Measurements from ENCODE around the gene SZT2.
"Not testable (repeated sequence)": the region's sequence is repeated elsewhere in the genome, so short reads cannot be mapped to it uniquely, and the experiment has no call there.

The SZT2 gene

DNA sequence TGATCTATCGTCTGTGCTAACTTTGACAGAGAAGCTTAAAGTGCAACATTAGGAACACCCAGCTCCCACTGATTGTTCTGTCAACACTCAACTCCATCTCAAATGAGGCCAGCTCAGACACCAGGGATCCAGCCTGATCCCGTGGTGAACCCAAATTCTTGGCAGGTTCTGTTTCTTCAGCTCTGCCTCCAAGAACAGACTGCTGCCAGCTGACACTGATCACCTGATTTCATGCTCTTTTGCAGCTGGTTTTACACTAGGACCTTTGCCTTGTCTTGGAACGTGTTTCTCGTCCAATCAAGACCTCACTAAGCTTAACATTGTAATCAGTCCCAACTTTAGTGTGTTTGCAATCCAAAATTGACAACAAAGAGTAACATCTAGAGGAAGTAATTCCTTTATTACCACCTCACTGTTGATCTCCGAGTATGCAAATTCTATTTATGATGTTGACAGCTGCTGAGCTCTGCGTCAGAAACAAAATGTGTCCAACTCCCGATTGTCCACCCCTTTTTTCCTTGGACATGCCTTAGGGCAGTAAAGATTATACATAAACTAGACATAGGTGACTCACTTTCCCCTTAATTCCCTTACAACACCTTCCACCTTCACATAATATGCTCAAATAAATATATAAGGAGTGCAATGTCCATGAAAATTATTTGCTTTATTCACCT is 65.7 kb downstream of the SZT2 start:
- no peak for DNase-seq
- intact Hi-C loops (cut with DNase I) = loop anchor here (10.0 kb wide), 1 partner anchor 69 kb away; no protein-coding TSS in a partner anchor

DNA sequence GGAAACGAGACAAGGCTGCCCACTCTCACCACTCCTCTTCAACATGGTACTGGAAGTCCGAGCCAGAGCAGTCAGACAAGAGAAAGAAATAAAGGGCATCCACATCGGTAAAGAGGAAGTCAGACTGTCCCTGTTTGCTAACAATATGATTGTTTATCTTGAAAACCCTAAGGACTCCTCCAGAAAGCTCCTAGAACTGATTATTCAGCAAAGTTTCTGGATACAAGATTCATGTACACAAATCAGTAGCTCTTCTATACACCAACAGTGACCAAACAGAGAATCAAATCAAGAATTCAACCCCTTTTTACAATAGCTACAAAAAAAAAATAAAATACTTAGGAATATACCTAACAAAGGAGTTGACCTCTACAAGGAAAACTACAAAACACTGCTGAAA is 68.7 kb downstream of the SZT2 start:
- DNase-seq = not testable (repeated sequence)
- intact Hi-C loops (cut with DNase I) = loop anchor here (10.0 kb wide), 1 partner anchor 66 kb away; no protein-coding TSS in a partner anchor

DNA sequence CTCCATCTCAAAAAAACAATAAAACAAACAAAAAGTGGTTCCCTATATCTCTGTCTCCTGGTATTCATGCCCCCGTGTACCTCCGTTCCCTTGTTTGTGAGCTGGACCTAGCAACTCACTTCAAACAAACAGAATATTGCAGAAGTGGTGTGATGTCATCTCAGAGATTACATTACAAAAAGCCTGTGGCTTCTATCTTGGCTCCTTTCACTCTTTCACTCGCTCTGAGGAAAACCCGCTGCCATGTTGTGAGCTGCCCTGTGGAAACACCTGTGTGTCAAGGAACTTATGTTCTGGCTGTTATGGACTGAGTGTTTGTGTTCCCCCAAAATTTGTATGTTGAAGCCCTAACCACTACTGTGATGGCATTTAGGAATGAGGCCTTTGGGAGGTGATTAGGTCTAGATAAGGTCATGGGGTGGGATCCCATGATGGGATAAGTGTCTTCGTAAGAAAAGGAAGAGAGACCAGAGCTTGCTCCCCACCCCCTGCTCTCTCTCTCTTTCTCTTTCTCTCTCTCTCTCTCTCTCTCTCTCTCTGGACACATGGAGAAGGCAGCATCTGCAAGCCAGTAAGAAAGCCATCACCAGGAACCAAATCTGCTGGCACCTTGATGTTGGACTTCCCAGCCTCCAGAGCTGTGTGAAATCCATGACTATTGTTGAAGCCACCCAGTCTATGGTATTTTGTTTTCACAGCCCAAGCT is 71.4 kb downstream of the SZT2 start:
- no peak for DNase-seq
- intact Hi-C loops (cut with DNase I) = no loop called here

DNA sequence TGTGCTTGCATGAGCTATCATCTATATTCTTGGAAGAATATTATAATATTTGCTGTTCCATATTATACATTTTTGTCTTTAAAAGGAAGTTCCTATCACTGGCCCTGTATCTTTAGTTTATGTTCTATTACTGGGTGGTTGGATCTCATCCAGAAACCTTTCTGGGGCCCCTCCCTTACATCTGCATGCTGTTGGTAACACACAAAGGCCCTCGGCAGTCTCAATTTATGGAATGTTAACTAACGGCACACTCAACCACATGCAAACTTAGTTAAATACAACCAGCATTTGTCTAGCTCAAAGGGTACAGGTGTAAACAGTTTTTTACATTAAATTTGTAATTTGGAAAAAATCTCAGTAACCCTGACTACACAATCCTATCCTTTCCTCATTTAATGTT is 73.8 kb downstream of the SZT2 start:
- no peak for DNase-seq
- intact Hi-C loops (cut with DNase I) = no loop called here

DNA sequence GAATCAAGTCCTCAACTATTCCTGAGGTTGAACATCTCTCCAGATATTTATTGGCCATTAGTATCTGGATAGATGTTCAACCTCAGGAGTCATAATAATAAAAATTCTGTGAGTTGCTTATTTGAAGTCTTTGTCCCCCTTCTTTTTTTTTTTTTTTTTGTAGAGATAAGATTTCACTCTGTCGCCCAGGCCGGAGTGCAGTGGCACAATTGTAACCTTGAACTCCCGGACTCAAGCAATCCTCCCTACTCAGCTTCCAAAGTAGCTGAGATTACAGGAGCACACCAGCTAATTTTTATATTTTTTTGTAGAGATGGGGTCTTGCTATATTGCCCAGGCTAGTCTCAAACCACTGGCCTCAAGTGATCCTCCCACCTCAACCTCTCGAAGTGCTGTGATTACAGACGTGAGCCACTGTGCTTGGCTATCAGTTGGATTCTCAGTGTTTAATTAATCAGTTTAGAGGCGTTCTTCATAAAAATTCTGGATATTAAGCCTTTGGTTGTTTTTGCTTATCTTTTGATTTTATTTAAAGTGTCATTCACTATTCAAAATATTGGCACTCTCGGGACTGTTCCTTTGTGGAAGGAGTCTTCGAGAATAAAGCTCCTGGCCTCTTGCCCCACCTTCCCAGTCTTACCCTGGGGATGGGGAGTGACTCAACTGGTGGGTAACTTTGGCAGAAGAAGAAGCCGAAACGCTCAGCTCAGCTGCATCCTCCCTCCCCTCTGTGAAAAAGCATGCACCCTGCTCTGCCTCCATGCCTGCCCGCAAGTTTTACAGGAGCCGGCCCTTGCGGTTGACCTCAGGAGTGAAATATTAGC is 75.2 kb downstream of the SZT2 start:
- intact Hi-C loops (cut with DNase I) = no loop called here
- no peak for DNase-seq

DNA sequence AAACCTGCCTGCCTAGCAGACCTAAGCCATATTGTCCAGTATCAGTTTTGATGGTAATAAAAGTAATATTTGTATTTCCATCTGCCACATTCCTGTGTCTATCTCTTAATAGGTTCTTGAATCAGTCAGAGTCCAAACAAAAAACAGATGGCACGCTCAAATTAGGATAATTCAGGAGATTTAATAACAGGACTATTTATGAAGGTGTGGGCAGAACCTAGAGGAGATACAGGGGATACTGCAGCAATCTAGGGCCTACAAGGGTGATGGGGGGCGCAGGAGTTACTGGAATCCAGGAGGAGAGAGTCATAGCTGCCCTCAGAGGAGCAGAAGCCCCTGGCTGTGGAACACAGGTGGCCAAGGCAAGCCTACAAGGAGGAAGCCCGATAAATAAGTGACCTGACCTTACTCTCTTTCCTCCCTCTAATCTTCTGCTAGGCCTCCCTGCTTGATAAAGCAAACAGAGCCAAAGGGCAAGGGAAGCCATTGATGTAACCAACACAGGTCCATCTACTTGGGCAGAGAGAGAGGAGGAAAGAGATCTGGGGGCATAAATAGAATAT is 75.9 kb downstream of the SZT2 start:
- intact Hi-C loops (cut with DNase I) = no loop called here
- no peak for DNase-seq

DNA sequence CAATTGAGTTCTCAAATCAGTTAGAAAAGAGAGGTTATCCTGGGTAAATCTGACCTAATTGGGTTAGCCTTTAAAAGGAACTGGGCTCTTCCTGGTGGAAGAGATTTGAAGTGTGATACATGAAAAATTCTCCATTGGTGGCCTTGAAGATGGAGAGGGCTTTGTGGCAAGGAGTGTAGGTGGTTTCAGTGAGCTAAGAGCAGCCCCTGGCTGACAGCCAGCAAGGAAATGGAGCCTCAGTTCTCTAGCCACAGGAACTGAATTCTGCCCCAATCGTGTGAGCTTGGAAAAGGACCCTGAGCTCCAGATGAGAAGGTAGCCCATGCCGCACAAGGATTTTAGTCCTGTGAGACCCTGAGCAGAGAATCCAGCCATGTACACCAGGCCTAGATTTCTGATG is 76.7 kb downstream of the SZT2 start:
- DNase-seq = no peak
- intact Hi-C loops (cut with DNase I) = no loop called here

DNA sequence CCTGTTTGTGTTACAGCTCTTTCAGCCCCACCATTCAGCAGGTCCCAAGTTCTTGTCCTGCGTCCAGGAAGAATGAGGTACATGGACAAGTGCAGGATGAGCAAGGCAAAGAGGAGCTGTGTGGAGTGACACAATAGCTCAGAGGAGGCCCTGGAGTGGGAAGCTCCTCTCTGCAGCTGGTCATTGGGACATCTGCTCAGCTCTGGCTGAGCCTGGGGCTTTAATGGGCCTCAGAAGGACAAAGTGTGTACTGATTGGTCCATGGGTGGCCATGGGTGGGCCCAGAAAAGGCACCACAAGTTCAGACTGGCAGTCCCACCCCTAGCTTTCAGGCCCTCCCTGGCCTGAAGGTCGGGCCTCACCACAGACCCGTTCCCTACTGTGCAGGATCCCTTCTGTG is 78.7 kb downstream of the SZT2 start:
- DNase-seq = no peak
- intact Hi-C loops (cut with DNase I) = no loop called here

DNA sequence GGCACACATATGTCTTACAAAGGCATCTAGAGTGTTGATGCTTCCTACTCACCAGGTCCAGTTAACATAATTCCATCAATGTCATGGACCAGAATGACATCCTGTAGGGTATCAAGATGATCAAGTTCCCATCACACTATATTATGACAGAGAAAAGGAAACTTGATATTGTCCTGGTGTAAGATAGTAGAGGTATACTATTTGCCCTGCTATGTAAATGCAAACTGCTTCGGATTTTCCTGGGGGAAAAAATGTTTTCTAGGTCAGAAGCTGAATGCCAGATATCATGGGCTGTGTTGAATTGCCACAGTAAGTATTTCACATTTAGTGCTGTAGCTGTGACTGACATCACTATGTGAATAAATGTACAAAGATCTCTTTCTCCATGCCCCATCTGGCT is 80.2 kb downstream of the SZT2 start:
- no peak for DNase-seq
- intact Hi-C loops (cut with DNase I) = no loop called here

DNA sequence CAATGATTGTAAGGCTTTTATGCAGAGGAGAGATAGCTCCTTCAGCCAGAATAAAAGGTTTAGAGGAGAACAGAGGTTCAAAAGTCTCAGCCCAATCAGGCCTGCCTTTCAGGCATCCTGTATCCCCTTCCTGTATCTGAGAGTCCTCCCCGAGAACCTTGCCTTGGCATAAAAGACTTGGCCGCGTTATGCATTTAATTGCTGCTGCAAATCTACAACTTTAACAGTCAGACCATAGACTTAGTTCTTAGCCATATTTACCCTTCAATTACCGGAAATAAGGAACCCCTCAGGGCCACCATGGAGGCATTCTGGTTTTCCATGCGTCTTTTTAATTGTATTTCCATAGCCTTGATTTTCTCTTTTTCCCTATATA is 82.4 kb downstream of the SZT2 start:
- intact Hi-C loops (cut with DNase I) = no loop called here
- no peak for DNase-seq

DNA sequence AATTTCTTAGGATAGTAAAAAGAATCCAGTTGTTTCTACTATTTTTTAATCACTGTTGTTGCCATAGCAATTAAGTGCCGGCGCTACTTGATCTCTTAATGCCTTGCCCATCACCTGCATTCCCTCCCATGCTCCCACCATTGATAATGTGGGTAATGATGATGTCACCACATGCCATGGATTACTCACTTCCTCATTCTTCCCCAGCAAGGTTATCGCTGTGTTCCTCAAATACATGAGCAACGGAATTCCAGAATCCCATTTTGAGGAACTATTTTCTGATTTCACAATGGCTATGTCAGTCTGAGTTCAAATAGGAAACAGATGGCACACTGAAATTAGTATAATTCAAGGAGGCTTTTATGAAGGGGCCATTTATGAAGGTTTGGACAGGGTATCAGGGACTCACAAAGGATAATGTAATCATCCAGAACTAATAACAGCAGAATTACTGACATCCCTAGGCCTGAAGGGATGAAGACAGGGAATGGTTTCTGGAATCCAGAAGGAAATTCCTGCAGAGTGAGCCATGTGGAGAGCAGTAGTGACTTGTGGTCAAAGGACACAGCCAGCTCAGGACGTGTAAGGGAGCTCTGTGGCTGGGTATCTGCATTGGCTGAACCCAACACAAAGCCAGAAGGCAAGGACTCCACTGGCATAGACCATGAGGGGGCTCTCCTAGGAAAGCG is 82.9 kb downstream of the SZT2 start:
- intact Hi-C loops (cut with DNase I); DNase-seq: not testable (repeated sequence)

DNA sequence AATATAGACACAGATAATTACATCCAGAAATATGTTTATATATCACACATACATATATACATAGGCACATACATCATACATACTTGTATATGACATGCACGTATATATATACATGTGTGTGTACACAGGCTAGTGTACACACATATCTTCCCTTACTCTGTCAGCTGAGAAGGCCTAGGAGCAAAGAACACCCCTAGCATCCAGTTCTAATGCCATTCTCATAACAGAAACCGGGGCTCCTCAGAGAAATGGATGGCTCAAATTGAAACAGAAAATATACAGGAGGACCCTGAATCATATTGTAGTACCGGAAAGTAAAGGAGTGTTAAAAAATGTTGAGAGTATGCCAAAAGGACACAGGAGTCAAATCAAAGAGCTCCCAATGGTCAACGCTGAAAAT is 83.8 kb downstream of the SZT2 start:
- no peak for DNase-seq
- intact Hi-C loops (cut with DNase I) = no loop called here

DNA sequence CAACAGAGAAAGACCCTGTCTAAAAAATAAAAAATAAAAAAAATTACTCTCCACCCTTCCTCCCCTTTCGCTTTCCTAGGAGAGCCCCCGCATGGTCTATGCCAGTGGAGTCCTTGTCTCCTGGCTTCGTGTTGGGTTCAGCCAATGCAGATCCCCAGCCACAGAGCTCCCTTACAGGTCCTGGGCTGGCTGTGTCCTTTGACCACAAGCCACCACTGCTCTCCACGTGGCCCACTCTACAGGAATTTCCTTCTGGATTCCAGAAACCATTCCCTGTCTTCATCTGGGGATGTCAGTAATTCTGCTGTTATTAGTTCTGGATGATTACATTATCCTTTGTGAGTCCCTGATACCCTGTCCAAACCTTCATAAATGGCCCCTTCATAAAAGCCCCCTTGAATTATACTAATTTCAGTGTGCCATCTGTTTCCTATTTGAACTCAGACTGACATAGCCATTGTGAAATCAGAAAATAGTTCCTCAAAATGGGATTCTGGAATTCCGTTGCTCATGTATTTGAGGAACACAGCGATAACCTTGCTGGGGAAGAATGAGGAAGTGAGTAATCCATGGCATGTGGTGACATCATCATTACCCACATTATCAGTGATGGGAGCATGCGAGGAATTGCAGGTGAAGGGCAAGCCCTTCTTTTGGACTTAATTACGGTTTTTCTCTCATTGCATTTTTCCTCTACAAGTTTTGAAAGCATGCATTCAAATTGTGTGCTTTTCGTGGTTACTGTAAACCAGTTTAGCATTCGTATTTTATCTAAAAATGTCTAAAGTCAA is 86.1 kb downstream of the SZT2 start:
- DNase-seq; intact Hi-C loops (cut with DNase I): not testable (repeated sequence)

DNA sequence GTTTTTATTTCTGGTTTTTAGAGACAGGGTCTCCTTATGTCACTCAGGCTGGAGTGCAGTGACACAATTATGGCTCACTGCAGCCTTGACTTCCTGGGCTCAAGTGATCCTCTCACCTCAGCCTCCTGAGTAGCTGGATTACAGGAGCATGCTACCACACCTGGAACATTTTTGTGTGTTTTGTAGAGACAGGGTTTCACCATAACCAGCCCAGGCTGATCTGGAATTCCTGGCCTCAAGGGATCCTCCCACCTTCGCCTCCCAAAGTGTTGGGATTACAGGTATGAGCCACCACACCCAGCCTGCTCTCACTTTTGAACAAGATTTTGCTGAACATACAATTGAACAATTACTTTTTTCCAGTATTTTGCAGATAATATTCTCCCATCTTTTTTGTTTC is 88.0 kb downstream of the SZT2 start:
- no peak for DNase-seq
- intact Hi-C loops (cut with DNase I) = no loop called here

DNA sequence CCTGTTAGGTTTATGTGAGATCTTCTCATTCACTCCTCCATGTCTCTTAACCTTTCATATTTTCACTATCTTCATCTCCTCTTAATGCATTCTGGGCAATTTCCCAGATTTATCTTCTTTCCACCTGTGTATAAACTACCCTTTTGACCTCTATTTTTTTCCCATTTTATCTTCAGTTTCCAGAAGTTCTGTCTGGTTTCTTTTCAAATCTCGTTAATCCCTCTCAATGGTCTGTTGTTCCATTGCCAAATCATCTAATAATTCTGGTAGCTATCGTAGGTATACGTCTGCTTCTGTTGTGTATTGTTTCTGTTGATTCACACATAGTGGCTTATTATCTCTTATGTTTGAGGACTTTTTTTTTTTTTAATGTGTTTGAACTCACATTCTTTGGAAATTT is 89.7 kb downstream of the SZT2 start:
- no peak for DNase-seq
- intact Hi-C loops (cut with DNase I) = no loop called here

DNA sequence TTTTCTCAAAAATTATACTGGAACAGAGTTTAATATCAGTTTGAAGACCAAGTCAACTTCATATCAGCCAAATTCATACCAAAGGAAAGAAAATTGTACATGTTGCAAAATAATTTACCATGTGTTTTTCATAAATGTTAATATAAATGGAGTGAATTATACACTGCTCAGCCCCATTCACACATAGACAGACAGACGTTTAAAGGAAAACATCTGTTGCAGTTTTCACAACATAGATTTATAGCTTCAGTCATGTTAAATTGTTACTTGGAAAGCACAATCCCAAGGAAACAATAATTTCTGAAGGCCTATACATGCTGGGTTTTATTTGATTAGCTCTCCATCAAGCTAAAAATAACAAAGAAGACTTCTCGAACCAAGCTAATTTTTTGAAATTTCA is 91.8 kb downstream of the SZT2 start:
- no peak for DNase-seq
- intact Hi-C loops (cut with DNase I) = no loop called here

DNA sequence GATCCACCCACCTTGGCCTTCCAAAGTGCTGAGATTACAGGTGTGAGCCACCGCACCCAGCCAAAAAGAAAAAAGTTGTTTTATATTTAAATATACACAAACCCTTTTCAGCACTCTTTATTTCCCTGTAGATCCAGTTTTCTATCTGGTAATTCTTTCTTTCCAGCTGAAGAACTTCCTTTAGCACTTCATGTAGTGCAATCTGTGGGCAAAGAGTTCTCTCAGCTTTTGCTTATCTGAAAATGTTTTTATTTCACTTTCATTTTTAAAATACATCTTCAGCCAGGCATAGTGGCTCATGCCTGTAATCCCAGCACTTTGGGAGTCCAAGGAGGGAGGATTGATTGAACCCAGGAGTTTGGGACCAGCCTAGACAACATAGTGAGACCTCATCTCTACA is 92.5 kb downstream of the SZT2 start:
- intact Hi-C loops (cut with DNase I) = no loop called here
- DNase-seq = no peak

DNA sequence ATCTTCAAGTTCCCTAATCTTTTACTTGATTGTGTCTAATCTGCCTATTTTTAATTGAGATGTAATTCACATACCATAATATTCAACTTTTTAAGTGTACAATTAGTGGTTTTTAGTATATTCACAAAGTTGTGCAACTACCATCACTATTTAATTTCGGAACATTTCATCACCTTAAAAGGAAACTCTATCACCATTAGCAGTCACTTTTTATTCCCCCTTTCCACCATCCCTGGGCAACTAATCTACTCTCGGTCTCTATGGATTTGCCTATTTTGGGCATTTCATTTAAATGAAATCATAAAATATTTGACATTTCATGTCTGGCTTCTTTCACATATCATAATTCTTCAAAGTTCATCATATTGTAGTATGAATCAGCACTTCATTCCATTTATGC is 94.7 kb downstream of the SZT2 start:
- intact Hi-C loops (cut with DNase I) = no loop called here
- DNase-seq = no peak

DNA sequence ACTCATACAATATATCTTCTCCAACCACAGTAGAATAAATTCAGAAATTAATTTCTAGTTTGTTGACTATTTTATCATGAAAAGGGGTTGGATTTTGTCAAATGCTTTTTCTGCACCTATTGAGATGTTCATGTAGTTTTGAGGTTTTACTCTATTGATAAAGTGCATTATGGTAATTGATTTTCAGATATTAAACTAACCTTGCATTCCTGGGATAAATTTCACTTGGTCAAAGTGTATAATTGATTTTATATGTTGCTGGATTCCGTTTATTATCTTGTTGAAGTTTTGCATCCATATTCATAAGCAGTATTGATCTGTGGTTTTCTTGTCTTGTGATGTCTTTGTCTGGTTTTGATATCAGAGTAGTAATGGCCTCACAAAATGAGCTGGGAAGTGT is 98.5 kb downstream of the SZT2 start:
- intact Hi-C loops (cut with DNase I) = no loop called here
- no peak for DNase-seq
